ENCODE data around the gene LAMB3.

The LAMB3 gene

GRCh38 chr1:209607102-209607794 lies 45.0 kb downstream of the LAMB3 start:
- TF ChIP-seq CTCF (conservative IDR thresholded peaks at IDR 0.05), result no peak
- H3K27ac ChIP-seq, result no peak overlapping the region

- TF ChIP-seq CTCF (conservative IDR thresholded peaks at IDR 0.05), result no peak
- H3K27ac ChIP-seq, result no peak overlapping the region
Measured at GRCh38 chr1:209603877-209604276, 48.3 kb downstream of the LAMB3 start.

GRCh38 chr1:209601809-209602657 lies 50.2 kb downstream of the LAMB3 start:
- peak; percentile 88 for TF ChIP-seq CTCF (conservative IDR thresholded peaks at IDR 0.05)
- no peak overlapping the region for H3K27ac ChIP-seq

GRCh38 chr1:209600541-209600940 lies 51.7 kb downstream of the LAMB3 start:
- no peak for TF ChIP-seq CTCF (conservative IDR thresholded peaks at IDR 0.05)
- H3K27ac ChIP-seq, result 0 out of 2 replicates have a peak overlapping the region, but pooled peaks have one; percentile 3

GRCh38 chr1:209598227-209598626 lies 54.0 kb downstream of the LAMB3 start:
- H3K27ac ChIP-seq, result no peak overlapping the region
- no peak for TF ChIP-seq CTCF (conservative IDR thresholded peaks at IDR 0.05)

GRCh38 chr1:209597499-209597898 lies 54.7 kb downstream of the LAMB3 start:
- H3K27ac ChIP-seq, result no peak overlapping the region
- no peak for TF ChIP-seq CTCF (conservative IDR thresholded peaks at IDR 0.05)

- H3K27ac ChIP-seq, result no peak overlapping the region
- TF ChIP-seq CTCF (conservative IDR thresholded peaks at IDR 0.05), result no peak
Measured at GRCh38 chr1:209595599-209596285, 56.5 kb downstream of the LAMB3 start.

Data from VCaP (cell line).